WTC11 (cell line): Measurements from ENCODE around the gene KPNA4. TPM values are rescaled to one million over a fixed set of nuclear protein-coding genes. Genes with fewer than 3 reads are reported as not detected.
A peak's percentile ranks its signal among the peaks of the same experiment; 100 is the strongest.

Experiments used
- ATAC-seq: fragments of 200-7000 bp; cut with Tn5 transposase; 2 replicates; pipeline ENCODE4 v1.10.0; 2021; ENCODE audit warnings: mild to moderate bottlenecking, moderate library complexity
- Bru-seq: library from RNA; stranded (reverse); fragments of 400-500 nt; gene quantifications from one replicate; lab custom pipeline; 2021; lab: Mats Ljungman, UMichigan
- CTCF ChIA-PET: fragments of 300-600 bp; sonication (Branson Sonifier 250); formaldehyde crosslinking; loops from one replicate; lab custom pipeline; 2021; ENCODE audit warnings: antibody characterized with exemption; lab: Charles Lee
- POLR2A ChIA-PET: fragments of 350-600 bp; sonication (Branson Sonifier 250); formaldehyde crosslinking; loops from one replicate; lab custom pipeline; 2021; ENCODE audit warnings: antibody characterized with exemption; lab: Charles Lee
- DNase-seq: peaks from one replicate; pipeline ENCODE4 v3.0.0; 2021; ENCODE audit warnings: low spot score
- H3K27ac Mint-ChIP-seq: 2 replicates; pipeline ENCODE4 v1.8.0; 2021; ENCODE audit warnings: mixed read lengths
- H3K27me3 Mint-ChIP-seq: 2 replicates; pipeline ENCODE4 v1.8.0; 2021; ENCODE audit warnings: low read depth, mild to moderate bottlenecking, moderate library complexity, mixed read lengths
- H3K36me3 Mint-ChIP-seq: 2 replicates; pipeline ENCODE4 v1.8.0; 2021; ENCODE audit warnings: mixed read lengths
- H3K4me1 Mint-ChIP-seq: 2 replicates; pipeline ENCODE4 v1.8.0; 2022; ENCODE audit warnings: mixed read lengths
- H3K4me3 Mint-ChIP-seq: 2 replicates; pipeline ENCODE4 v1.8.0; 2021; ENCODE audit warnings: mild to moderate bottlenecking, moderate library complexity, mixed read lengths
- H3K9me3 Mint-ChIP-seq: 2 replicates; pipeline ENCODE4 v1.8.0; 2021; ENCODE audit warnings: mixed read lengths
- AR ChIP-seq: fragments of 250-450 bp; sonication (Bioruptor Pico); IDR thresholded peaks from 2 replicates; pipeline ENCODE4 v1.9.0; 2021; ENCODE audit warnings: mild to moderate bottlenecking
- ATF1 ChIP-seq: sonication (generic); formaldehyde crosslinking; IDR thresholded peaks from 2 replicates; pipeline ENCODE4 v1.8.1; 2023; ENCODE audit warnings: mild to moderate bottlenecking, moderate library complexity, missing genetic modification reagents
- CDX4 ChIP-seq: fragments of 250-450 bp; sonication (Bioruptor Pico); IDR thresholded peaks from 2 replicates; pipeline ENCODE4 v1.9.0; 2021; ENCODE audit warnings: moderate library complexity, mild to moderate bottlenecking, inconsistent platforms, borderline replicate concordance
- CREB1 ChIP-seq: sonication (generic); formaldehyde crosslinking; IDR thresholded peaks from 2 replicates; pipeline ENCODE4 v1.8.0; 2023; ENCODE audit warnings: mild to moderate bottlenecking, missing genetic modification reagents
- CREM ChIP-seq: sonication (generic); formaldehyde crosslinking; IDR thresholded peaks from 2 replicates; pipeline ENCODE4 v1.8.1; 2022; ENCODE audit warnings: mild to moderate bottlenecking, missing genetic modification reagents, moderate library complexity
- CTCF ChIP-seq: fragments of 200-600 bp; IDR thresholded peaks from 2 replicates; pipeline ENCODE4 v1.8.0; 2022; ENCODE audit warnings: antibody characterized with exemption
- ELF4 ChIP-seq: sonication (generic); formaldehyde crosslinking; IDR thresholded peaks from 2 replicates; pipeline ENCODE4 v1.8.1; 2022; ENCODE audit warnings: low read depth, mild to moderate bottlenecking, moderate library complexity, missing genetic modification reagents
- EMX1 ChIP-seq: fragments of 250-450 bp; sonication (Bioruptor Pico); IDR thresholded peaks from 2 replicates; pipeline ENCODE4 v1.8.0; 2021; ENCODE audit warnings: mild to moderate bottlenecking
- IRF2 ChIP-seq: sonication (generic); formaldehyde crosslinking; IDR thresholded peaks from 2 replicates; pipeline ENCODE4 v1.8.0; 2022; ENCODE audit warnings: low read depth, missing genetic modification reagents, borderline replicate concordance
- MXD4 ChIP-seq: fragments of 250-450 bp; sonication (Bioruptor Pico); IDR thresholded peaks from 2 replicates; pipeline ENCODE4 v1.8.0; 2021; ENCODE audit warnings: mild to moderate bottlenecking, moderate library complexity, borderline replicate concordance
- NFYB ChIP-seq: sonication (generic); formaldehyde crosslinking; conservative IDR thresholded peaks from 2 replicates; pipeline ENCODE4 v1.8.0; 2022; ENCODE audit warnings: low read depth, missing genetic modification reagents
- NR3C1 ChIP-seq: sonication (generic); formaldehyde crosslinking; conservative IDR thresholded peaks from 2 replicates; pipeline ENCODE4 v1.8.1; 2023; ENCODE audit warnings: low read depth, mild to moderate bottlenecking, missing genetic modification reagents
- PRDM15 ChIP-seq: sonication (generic); formaldehyde crosslinking; IDR thresholded peaks from 2 replicates; pipeline ENCODE4 v1.8.0; 2022; ENCODE audit warnings: missing genetic modification reagents
- RELA ChIP-seq: sonication (generic); formaldehyde crosslinking; IDR thresholded peaks from 2 replicates; pipeline ENCODE4 v1.8.1; 2022; ENCODE audit warnings: missing genetic modification reagents, mild to moderate bottlenecking, borderline replicate concordance
- RORB ChIP-seq: fragments of 250-450 bp; sonication (Bioruptor Pico); IDR thresholded peaks from 2 replicates; pipeline ENCODE4 v1.9.0; 2021; ENCODE audit warnings: mild to moderate bottlenecking
- SMAD4 ChIP-seq: sonication (generic); formaldehyde crosslinking; IDR thresholded peaks from 2 replicates; pipeline ENCODE4 v1.8.0; 2022; ENCODE audit warnings: mild to moderate bottlenecking, missing genetic modification reagents
- ZNF138 ChIP-seq: sonication (generic); formaldehyde crosslinking; conservative IDR thresholded peaks from 2 replicates; pipeline ENCODE4 v1.8.1; 2022; ENCODE audit warnings: mild to moderate bottlenecking, moderate library complexity, missing genetic modification reagents
- ZNF219 ChIP-seq: sonication (generic); formaldehyde crosslinking; IDR thresholded peaks from 2 replicates; pipeline ENCODE4 v1.8.0; 2023; ENCODE audit warnings: missing genetic modification reagents, mild to moderate bottlenecking, borderline replicate concordance
- ZNF263 ChIP-seq: sonication (generic); formaldehyde crosslinking; IDR thresholded peaks from 2 replicates; pipeline ENCODE4 v1.8.1; 2022; ENCODE audit warnings: low read depth, mild to moderate bottlenecking, moderate library complexity, missing genetic modification reagents
- ZNF416 ChIP-seq: fragments of 250-450 bp; sonication (Bioruptor Pico); IDR thresholded peaks from 2 replicates; pipeline ENCODE4 v1.9.0; 2021; ENCODE audit warnings: mild to moderate bottlenecking, inconsistent platforms
- ZNF512 ChIP-seq: sonication (generic); formaldehyde crosslinking; IDR thresholded peaks from 2 replicates; pipeline ENCODE4 v1.8.1; 2022; ENCODE audit warnings: missing genetic modification reagents, borderline replicate concordance
- ZSCAN18 ChIP-seq: fragments of 250-450 bp; sonication (Bioruptor Pico); IDR thresholded peaks from 2 replicates; pipeline ENCODE4 v2.1.2; 2022; ENCODE audit warnings: mild to moderate bottlenecking, moderate library complexity
- long read RNA-seq, 3 experiments: library from RNA in 1 of 3; library from capped mRNA in 1 of 3; library from polyadenylated mRNA in 1 of 3; unstranded in 2 of 3; stranded (forward) in 1 of 3; transcript quantifications; one replicate each; pipeline ENCODE4 v2.0.0, GENCODE V29; 2021
- total RNA-seq: library from RNA; stranded (reverse); gene quantifications from 3 replicates; pipeline ENCODE4 v1.2.3, GENCODE V29; 2021

KPNA4 gene
- 48.5 to 54.5 TPM (median 52.2 TPM) in 3 replicates for total RNA-seq
- Bru-seq, nascent RNA: percentile 93 among the genes with signal in this experiment
- long read RNA-seq, experiment 1, full-length matches to known transcripts: 227 of 296 reads
- long read RNA-seq, experiment 1, partial matches to known transcripts: 41 of 296 reads
- long read RNA-seq, experiment 1, other reads (novel, unspliced or antisense): 28 of 296 reads
- long read RNA-seq, experiment 2, full-length matches to known transcripts: 32 of 87 reads
- long read RNA-seq, experiment 2, partial matches to known transcripts: 9 of 87 reads
- long read RNA-seq, experiment 2, other reads (novel, unspliced or antisense): 46 of 87 reads
- long read RNA-seq, experiment 3, full-length matches to known transcripts: 1 of 1 reads
- long read RNA-seq, experiment 3, partial matches to known transcripts: 0 of 1 reads
- long read RNA-seq, experiment 3, other reads (novel, unspliced or antisense): 0 of 1 reads

- ATAC-seq (peak; percentile 93), DNase-seq (peak; percentile 97)
- H3K36me3 Mint-ChIP-seq: peaks cover 16% of the 10 kb centered on the region
- peak within 1 kb of the TSS; percentile 95 for H3K27ac Mint-ChIP-seq
- no peaks in the 10 kb centered on the region for H3K27me3 Mint-ChIP-seq
- H3K9me3 Mint-ChIP-seq: peaks cover 8% of the 10 kb centered on the region
- peak within 1 kb of the TSS; percentile 94 for H3K4me3 Mint-ChIP-seq
- ChIA-PET POLR2A (interaction anchor here (0.9 to 1.5 kb wide), 2 partner anchors 116 to 190 kb away, joined by 4 to 5 read pairs; partner anchors contain the start of gene TRIM59), CTCF (interaction anchor here (0.6 kb wide), 1 partner anchor 563 kb away, joined by 3 read pairs; no protein-coding TSS in a partner anchor)
- H3K4me1 Mint-ChIP-seq: peaks cover 45% of the 10 kb centered on the region
- TF ChIP-seq CREM (CRISPR knock-in tag): peak; percentile 83
- TF ChIP-seq PRDM15 (CRISPR knock-in tag): no peak
- no peak for TF ChIP-seq IRF2 (CRISPR knock-in tag)
- no peak for TF ChIP-seq ZSCAN18 (CRISPR knock-in tag)
- TF ChIP-seq ATF1 (CRISPR knock-in tag): 0 out of 2 replicates have a peak, but pooled peaks have one; percentile 41
- TF ChIP-seq CREB1 (CRISPR knock-in tag): peak; percentile 74; the same call in 1 of the 2 replicates
- TF ChIP-seq ZNF263: no peak
- TF ChIP-seq CDX4: no peak
- TF ChIP-seq ZNF138 (CRISPR knock-in tag): no peak; the same call in 1 of the 2 replicates
- TF ChIP-seq ZNF512 (CRISPR knock-in tag): 0 out of 2 replicates have a peak, but pooled peaks have one; percentile 72
- TF ChIP-seq ZNF416 (CRISPR knock-in tag): no peak
- peak; percentile 58; the same call in 1 of the 2 replicates for TF ChIP-seq AR (CRISPR knock-in tag)
- TF ChIP-seq ELF4 (CRISPR knock-in tag): no peak
- no peak for TF ChIP-seq RELA (CRISPR knock-in tag)
- no peak for TF ChIP-seq RORB (CRISPR knock-in tag)
- TF ChIP-seq EMX1: no peak
- TF ChIP-seq MXD4 (CRISPR knock-in tag): no peak
- TF ChIP-seq SMAD4 (CRISPR knock-in tag): no peak
- no peak for TF ChIP-seq ZNF219 (CRISPR knock-in tag)
- no peak for TF ChIP-seq NR3C1
- TF ChIP-seq NFYB: peak; percentile 79
- TF ChIP-seq CTCF: no peak
Measured at GRCh38 chr3:160565442-160566403, at the start of gene KPNA4. Gene KPNA4 (minus strand): TSS chr3:160565571. CDS start chr3:160565282, 289 bp downstream.
